AG04450 (cell line): ENCODE data around the gene REELD1. TPM values are rescaled to one million over a fixed set of nuclear protein-coding genes. Genes with fewer than 3 reads are reported as not detected.

ENCODE experiments used
- CTCF ChIA-PET: fragments of 300-600, 350-600 bp; formaldehyde crosslinking; extraction: SDS; loops from one replicate; lab custom pipeline; 2022; ENCODE audit warnings: antibody characterized with exemption, inconsistent platforms; lab: Charles Lee
- POLR2A ChIA-PET: fragments of 350-600 bp; formaldehyde crosslinking; extraction: SDS; loops from one replicate; lab custom pipeline; 2021; ENCODE audit warnings: antibody characterized with exemption, inconsistent platforms; lab: Yijun Ruan, JAX
- DNase-seq: peaks from one replicate; pipeline ENCODE4 v3.0.0-alpha.2; 2011; ENCODE audit warnings: low read depth, low spot score
- H3K27ac ChIP-seq: one replicate; pipeline ENCODE4 v1.5.1; 2012; ENCODE audit warnings: low read depth, low read length, control low read depth
- H3K27me3 ChIP-seq: one replicate; pipeline ENCODE4 v1.6.0; 2012; ENCODE audit warnings: low read length; ENCODE audit not compliant: control insufficient read depth, insufficient read depth
- H3K4me3 ChIP-seq: 2 replicates; pipeline ENCODE4 v1.5.1; 2011; ENCODE audit warnings: mild to moderate bottlenecking, low read depth, low read length, control low read depth
- H3K9me3 ChIP-seq: 2 replicates; pipeline ENCODE4 v1.5.1; 2012; ENCODE audit warnings: low read length; ENCODE audit not compliant: control insufficient read depth, insufficient read depth
- polyA plus RNA-seq: library from polyadenylated mRNA; depleted of rRNA; stranded (reverse); fragments of >200 nt; gene quantifications from 2 replicates; pipeline ENCODE4 v1.2.3, GENCODE V29; 2011
- TF ChIP-seq, protein P1 (sequence below): IDR thresholded peaks from 2 replicates; pipeline ENCODE4 v1.5.1; 2011; ENCODE audit warnings: low read depth, low read length, control low read depth, inconsistent platforms

REELD1 gene
- polyA plus RNA-seq, 1 experiment: not detected

DNA sequence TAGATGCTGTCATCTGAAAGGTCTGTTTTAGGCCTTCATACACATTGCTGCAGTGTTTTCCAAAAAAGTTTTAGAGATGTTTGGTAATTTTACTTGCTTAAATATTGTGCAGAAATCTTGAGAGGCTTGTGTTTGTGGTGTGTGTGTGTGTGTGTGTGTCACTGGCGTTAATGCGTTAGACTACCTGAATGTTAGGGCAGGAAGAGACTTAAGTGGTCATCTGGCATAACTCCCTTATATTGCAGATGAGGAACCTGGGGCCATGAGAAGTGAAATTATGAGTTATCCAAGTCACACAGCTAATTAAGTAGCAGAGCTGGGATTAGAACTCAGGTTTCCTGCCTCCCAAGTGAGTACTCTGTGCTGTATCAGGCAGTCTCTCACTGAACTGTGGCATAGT, 37.4 kb upstream of the REELD1 start:
- POLR2A ChIA-PET: no interaction called here
- no peak for DNase-seq
- Histone ChIP-seq H3K4me3 (peak overlapping the region; percentile 78), H3K27me3 (no peaks in the 10 kb centered on the region), H3K27ac (no peak overlapping the region), H3K9me3 (no peaks in the 10 kb centered on the region)
- CTCF ChIA-PET: no interaction called here
- TF ChIP-seq, protein P1, sequence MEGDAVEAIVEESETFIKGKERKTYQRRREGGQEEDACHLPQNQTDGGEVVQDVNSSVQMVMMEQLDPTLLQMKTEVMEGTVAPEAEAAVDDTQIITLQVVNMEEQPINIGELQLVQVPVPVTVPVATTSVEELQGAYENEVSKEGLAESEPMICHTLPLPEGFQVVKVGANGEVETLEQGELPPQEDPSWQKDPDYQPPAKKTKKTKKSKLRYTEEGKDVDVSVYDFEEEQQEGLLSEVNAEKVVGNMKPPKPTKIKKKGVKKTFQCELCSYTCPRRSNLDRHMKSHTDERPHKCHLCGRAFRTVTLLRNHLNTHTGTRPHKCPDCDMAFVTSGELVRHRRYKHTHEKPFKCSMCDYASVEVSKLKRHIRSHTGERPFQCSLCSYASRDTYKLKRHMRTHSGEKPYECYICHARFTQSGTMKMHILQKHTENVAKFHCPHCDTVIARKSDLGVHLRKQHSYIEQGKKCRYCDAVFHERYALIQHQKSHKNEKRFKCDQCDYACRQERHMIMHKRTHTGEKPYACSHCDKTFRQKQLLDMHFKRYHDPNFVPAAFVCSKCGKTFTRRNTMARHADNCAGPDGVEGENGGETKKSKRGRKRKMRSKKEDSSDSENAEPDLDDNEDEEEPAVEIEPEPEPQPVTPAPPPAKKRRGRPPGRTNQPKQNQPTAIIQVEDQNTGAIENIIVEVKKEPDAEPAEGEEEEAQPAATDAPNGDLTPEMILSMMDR: no peak

- CTCF ChIA-PET: no interaction called here
- TF ChIP-seq, protein P1: no peak
- DNase-seq: no peak
- POLR2A ChIA-PET: no interaction called here
- H3K27ac ChIP-seq: no peak overlapping the region
- H3K9me3 ChIP-seq: no peaks in the 10 kb centered on the region
- no peaks in the 10 kb centered on the region for H3K27me3 ChIP-seq
- no peak overlapping the region for H3K4me3 ChIP-seq
These were observed 36.2 kb upstream of the REELD1 start for GRCh38 chr4:146178126-146178525.

- Histone ChIP-seq H3K4me3 (no peak overlapping the region), H3K27me3 (no peaks in the 10 kb centered on the region), H3K27ac (no peak overlapping the region), H3K9me3 (no peaks in the 10 kb centered on the region)
- POLR2A ChIA-PET: no interaction called here
- CTCF ChIA-PET: interaction anchor here (1.2 kb wide), 1 partner anchor 63 kb away, joined by 4 read pairs; no protein-coding TSS in a partner anchor
- TF ChIP-seq, protein P1: no peak
- DNase-seq: no peak
These were observed 34.5 kb upstream of the REELD1 start for GRCh38 chr4:146179784-146180370.

DNA sequence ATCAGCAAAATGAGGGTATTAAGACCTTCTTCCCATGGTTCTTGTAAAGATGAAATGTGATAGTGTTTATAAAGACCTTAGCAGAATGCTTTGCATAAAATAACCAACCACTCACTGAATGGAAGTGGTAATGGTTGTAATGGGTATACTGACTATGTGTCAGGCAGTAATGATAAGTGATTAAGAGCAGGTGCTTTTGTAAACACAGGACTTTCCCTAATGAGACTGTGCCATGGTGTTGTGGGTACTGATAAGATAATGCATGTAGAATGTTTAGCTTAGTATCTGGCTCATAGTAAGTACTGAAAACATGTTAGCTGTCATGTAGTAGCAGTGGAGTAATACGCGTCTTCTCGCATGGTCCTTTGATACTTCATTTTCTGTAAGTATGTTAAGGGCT, 31.9 kb upstream of the REELD1 start:
- ChIA-PET POLR2A (no interaction called here), CTCF (no interaction called here)
- TF ChIP-seq, protein P1: no peak
- Histone ChIP-seq H3K27ac (no peak overlapping the region), H3K27me3 (no peaks in the 10 kb centered on the region), H3K4me3 (no peak overlapping the region), H3K9me3 (no peaks in the 10 kb centered on the region)
- DNase-seq: no peak

DNA sequence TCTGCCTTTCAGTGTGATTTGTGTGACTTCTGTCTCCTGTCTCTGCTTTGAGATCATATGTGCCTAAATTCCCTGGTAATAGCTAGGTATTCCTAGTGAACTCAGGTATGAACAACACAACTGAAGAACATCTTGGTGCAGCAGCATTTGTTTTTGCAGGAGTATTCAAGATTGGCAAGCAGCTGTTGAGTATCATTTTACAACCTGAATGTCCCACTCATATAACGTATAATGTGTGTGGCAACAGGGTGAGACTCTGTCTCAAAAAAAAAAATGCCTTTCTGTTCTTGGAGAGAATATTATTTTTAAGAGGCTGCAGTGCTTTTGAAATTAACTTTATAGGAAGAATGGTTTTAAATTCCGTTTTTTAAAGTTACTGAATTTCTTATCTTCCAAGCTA, 31.1 kb upstream of the REELD1 start:
- TF ChIP-seq, protein P1: no peak
- CTCF ChIA-PET: no interaction called here

More for the DNA sequence above, 31.1 kb upstream of the REELD1 start:
- POLR2A ChIA-PET: no interaction called here
- H3K9me3 ChIP-seq: no peaks in the 10 kb centered on the region
- no peak overlapping the region for H3K4me3 ChIP-seq
- no peak for DNase-seq
- H3K27me3 ChIP-seq: no peaks in the 10 kb centered on the region
- no peak overlapping the region for H3K27ac ChIP-seq
